Measurements from ENCODE around the gene CNOT2.

GRCh38 chr12:70327541-70327940 is 84.3 kb downstream of the CNOT2 start:
- TF ChIP-seq, protein P1, sequence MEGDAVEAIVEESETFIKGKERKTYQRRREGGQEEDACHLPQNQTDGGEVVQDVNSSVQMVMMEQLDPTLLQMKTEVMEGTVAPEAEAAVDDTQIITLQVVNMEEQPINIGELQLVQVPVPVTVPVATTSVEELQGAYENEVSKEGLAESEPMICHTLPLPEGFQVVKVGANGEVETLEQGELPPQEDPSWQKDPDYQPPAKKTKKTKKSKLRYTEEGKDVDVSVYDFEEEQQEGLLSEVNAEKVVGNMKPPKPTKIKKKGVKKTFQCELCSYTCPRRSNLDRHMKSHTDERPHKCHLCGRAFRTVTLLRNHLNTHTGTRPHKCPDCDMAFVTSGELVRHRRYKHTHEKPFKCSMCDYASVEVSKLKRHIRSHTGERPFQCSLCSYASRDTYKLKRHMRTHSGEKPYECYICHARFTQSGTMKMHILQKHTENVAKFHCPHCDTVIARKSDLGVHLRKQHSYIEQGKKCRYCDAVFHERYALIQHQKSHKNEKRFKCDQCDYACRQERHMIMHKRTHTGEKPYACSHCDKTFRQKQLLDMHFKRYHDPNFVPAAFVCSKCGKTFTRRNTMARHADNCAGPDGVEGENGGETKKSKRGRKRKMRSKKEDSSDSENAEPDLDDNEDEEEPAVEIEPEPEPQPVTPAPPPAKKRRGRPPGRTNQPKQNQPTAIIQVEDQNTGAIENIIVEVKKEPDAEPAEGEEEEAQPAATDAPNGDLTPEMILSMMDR (IDR thresholded peaks at IDR 0.05), result no peak
- TF ChIP-seq POLR2A (IDR thresholded peaks at IDR 0.05), result no peak
